GM18868 (cell line): Measurements from ENCODE around the gene HEATR1.

ENCODE experiments used
- ATAC-seq: cut with Tn5 transposase; IDR thresholded peaks from one replicate; pipeline ENCODE4 v1.9.1; 2021; ENCODE audit warnings: mild to moderate bottlenecking, moderate library complexity; ENCODE audit not compliant: unreplicated experiment

The HEATR1 gene

DNA sequence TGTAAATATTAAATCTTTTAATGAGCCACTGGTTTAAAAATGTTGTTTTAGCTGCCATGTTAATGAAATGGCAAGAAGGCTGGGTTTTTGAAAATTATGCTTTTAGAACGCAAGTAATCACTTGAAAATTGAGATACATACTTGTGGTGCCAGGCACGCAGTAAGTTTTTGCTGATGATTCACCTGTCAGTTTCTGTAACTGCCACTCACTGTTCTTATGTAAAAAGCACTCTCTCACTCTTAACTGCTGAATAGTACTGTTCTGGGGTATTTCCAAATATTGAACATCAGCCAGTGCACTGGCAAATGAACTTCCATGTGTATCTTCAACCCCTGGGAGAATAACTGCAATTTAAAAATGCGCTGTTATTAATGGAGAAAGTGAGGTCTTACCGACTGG lies 62.6 kb downstream of the HEATR1 start:
- no peak for ATAC-seq

- no peak for ATAC-seq
Measured at GRCh38 chr1:236540813-236541465, 63.4 kb downstream of the HEATR1 start.

GRCh38 chr1:236536540-236536939 lies 67.8 kb downstream of the HEATR1 start:
- ATAC-seq = no peak

- no peak for ATAC-seq
Measured at GRCh38 chr1:236535662-236536161, 68.6 kb downstream of the HEATR1 start.

GRCh38 chr1:236535190-236535589 lies 69.1 kb downstream of the HEATR1 start:
- ATAC-seq = no peak

GRCh38 chr1:236534151-236534651 lies 70.1 kb downstream of the HEATR1 start:
- no peak for ATAC-seq

DNA sequence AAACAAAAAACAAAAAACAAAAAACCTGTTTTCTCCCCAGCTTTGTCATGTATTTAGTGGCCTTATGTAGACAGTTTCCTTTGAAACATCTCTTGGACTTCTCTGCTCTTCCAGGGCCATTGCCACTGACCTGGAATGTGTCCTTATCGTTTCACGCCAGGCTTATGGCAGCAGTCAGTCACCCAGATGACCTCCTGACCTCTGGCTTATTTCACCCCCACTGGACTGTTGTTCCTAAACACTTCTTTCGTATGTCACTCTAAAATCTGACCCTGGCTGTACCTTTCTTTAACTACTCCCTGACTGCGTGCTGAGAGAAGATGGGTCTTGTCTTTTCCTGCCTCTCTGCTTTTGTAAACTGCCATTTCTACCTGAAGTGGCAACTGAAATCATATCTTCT lies 71.5 kb downstream of the HEATR1 start:
- ATAC-seq = no peak

- no peak for ATAC-seq
Measured at GRCh38 chr1:236530959-236531358, 73.4 kb downstream of the HEATR1 start.

- no peak for ATAC-seq
Measured at GRCh38 chr1:236530286-236530685, 74.0 kb downstream of the HEATR1 start.

- ATAC-seq = no peak
Measured at GRCh38 chr1:236526079-236526478, 78.2 kb downstream of the HEATR1 start.

GRCh38 chr1:236524895-236525184 lies 79.5 kb downstream of the HEATR1 start:
- ATAC-seq = peak; percentile 11

GRCh38 chr1:236524142-236524894 lies 80.0 kb downstream of the HEATR1 start:
- peak; percentile 87 for ATAC-seq

- ATAC-seq = peak; percentile 69
Measured at GRCh38 chr1:236523704-236524141, 80.6 kb downstream of the HEATR1 start, which contains the start of gene LGALS8. LGALS8 (plus strand) TSS chr1:236523982; CDS start chr1:236526071, 2,089 bp downstream.

DNA sequence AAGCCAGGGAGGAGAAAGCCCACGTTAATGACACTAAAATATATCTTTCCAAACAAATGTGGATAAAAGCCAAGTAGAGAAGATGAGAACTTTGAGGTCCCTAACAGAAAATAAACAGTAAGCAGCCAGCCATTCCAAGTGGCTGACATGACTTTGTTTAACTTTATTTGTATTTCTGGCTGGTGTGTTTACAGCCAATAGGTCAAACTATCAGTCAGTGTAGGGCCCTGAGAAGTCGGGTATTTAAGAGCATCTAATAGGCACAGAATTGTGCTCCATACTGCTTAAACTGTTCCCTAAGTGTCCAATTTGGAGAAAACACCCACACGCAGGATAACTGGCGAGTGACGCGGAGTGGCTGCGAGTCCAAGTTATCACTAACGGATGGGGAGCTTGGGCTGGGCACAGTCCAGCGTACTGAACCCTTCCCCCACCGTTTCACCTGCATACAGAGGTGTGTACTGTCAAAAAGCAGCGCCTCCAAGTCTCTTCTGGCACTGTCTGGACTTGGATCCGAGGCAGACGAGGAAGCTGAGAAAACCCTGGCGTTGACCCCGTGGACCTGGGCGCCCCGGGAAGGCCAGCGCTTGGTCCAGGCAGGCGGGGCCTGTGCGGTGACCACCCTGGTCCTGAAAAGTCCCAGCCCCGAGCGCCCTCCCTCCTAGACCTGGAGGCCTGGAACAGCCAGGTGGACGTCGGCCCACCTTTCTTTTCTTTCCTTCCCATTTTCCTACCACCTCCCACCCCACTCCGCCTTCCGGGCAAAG lies 81.2 kb downstream of the HEATR1 start:
- ATAC-seq = no peak

- no peak for ATAC-seq
Measured at GRCh38 chr1:236520445-236521005, 83.8 kb downstream of the HEATR1 start.

GRCh38 chr1:236518322-236518721 lies 86.0 kb downstream of the HEATR1 start:
- ATAC-seq = no peak

DNA sequence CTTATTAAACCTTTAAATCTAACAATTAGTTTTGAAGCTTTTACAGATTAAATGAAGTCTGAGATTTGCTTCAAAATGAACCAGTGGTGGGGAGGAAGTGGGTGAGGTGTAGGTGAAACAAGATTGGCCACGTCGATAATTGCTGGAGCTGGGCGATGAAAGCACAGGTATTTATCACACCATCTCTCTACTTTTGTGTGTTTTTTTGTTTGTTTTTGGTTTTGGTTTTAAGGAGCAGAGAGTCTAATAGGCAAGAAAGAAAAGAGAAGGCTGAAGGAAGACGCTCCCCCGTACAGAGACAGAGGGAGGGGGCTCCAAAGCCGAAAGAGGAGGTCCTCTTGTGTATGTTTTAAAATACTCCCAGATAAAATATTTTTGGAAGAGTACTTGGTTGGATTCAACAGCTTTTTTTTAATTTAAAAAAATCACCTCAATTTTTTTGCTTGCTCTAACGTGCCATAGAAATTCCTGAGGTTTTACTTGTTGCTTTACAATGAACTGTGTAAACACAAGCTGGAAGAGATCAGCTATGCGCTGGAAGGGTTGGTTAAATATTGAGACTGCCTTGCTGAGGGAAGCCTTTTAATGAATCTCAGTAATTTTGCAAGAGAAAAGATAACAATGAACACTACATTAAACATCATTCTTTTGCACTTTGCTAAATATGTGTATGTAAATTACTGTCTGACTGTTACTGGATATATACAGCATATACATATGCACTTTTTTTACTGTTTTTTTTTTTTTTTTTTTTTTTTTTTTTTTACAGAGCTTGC lies 87.2 kb downstream of the HEATR1 start:
- no peak for ATAC-seq

- no peak for ATAC-seq
Measured at GRCh38 chr1:236515443-236515958, 88.8 kb downstream of the HEATR1 start.

DNA sequence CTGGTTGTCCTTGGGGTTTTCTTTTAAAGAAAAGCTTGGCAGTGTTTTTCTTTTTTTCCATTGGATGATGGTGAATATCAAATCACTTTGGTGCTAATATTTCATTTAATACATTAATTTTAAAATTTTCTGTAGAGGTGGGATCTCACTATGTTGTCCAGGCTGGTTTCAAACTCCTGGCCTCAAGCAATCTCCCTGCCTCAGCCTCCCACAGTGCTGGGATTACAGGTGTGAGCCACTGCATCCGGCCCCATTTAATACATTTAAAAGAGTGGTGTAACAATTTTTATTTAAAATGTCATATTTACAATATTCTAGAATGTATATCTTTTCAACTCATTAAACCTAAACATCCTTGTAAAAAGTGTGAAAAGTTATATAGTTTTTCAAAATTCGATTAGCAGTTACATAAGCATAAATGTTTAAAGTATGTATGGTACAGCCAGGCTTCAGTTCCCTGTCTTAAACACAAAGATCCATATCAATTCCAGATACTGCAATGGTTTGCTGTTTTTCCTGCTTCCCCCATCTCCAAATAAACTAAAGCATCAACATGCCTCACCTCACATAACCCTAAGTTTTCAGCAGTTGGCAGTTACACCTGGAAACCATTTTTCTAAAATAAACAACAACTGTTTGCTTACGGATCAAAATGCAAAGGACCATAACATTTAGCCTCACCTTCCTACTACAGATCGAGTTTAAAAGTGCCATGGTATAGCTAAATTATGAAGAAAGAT lies 89.4 kb downstream of the HEATR1 start:
- ATAC-seq = no peak
